CD4-positive, alpha-beta T cell (primary cell): ENCODE data around the gene TP53I11. TPM values are rescaled to one million over a fixed set of nuclear protein-coding genes. Genes with fewer than 3 reads are reported as not detected.

Experiments
- ATAC-seq: fragments of 200-7000 bp; cut with Tn5 transposase; one replicate; pipeline ENCODE4 v1.10.0; 2022; ENCODE audit warnings: mild to moderate bottlenecking; ENCODE audit not compliant: poor library complexity
- CTCF ChIA-PET: fragments of 350-600 bp; sonication (Branson Sonifier 250); formaldehyde crosslinking; loops from one replicate; lab custom pipeline; 2021; ENCODE audit warnings: antibody characterized with exemption, inconsistent platforms; lab: Charles Lee
- POLR2A ChIA-PET: fragments of 350-600 bp; sonication (Branson Sonifier 250); formaldehyde crosslinking; loops from one replicate; lab custom pipeline; 2021; ENCODE audit warnings: antibody characterized with exemption, inconsistent platforms; lab: Charles Lee
- DNase-seq, 14 experiments: peaks; one replicate each; pipeline ENCODE4 v3.0.0-alpha.2; 2013 to 2020; ENCODE audit warnings: mixed read lengths in 2 of 14
- H3K27ac ChIP-seq, 2 donors: one replicate each; pipeline versions ENCODE4 v1.5.1 to v1.7.0; 2013; ENCODE audit warnings: low read length in 2 of 2, low read depth in 1 of 2, mild to moderate bottlenecking in 1 of 2
- H3K27me3 ChIP-seq, 2 experiments: 1 replicate in 1 of 2; 2 replicates in 1 of 2; pipeline versions ENCODE4 v1.6.1 to v1.7.0; 2013; ENCODE audit warnings: low read length in 2 of 2, control low read depth in 1 of 2, mild to moderate bottlenecking in 1 of 2, moderate library complexity in 1 of 2; ENCODE audit not compliant: insufficient read depth in 2 of 2, control insufficient read depth in 1 of 2
- H3K36me3 ChIP-seq: one replicate; pipeline ENCODE4 v1.6.1; 2013; ENCODE audit warnings: low read length, control low read depth; ENCODE audit not compliant: insufficient read depth
- H3K4me1 ChIP-seq: one replicate; pipeline ENCODE4 v1.6.1; 2013; ENCODE audit warnings: low read length, control low read depth; ENCODE audit not compliant: insufficient read depth
- H3K4me3 ChIP-seq: one replicate; pipeline ENCODE4 v1.5.1; 2013; ENCODE audit warnings: mild to moderate bottlenecking, low read length, moderate library complexity
- H3K9me3 ChIP-seq, 2 experiments: 1 replicate in 1 of 2; 2 replicates in 1 of 2; pipeline versions ENCODE4 v1.6.1 to v1.7.0; 2013; ENCODE audit warnings: low read length in 2 of 2, mild to moderate bottlenecking in 2 of 2, control low read depth in 1 of 2, moderate library complexity in 1 of 2; ENCODE audit not compliant: control insufficient read depth in 1 of 2, insufficient read depth in 1 of 2
- H3K27ac Mint-ChIP-seq: one replicate; pipeline ENCODE4 v1.8.0; 2020; ENCODE audit warnings: mixed read lengths
- H3K27me3 Mint-ChIP-seq: one replicate; pipeline ENCODE4 v1.8.0; 2021; ENCODE audit warnings: mixed read lengths
- H3K36me3 Mint-ChIP-seq: one replicate; pipeline ENCODE4 v1.8.0; 2021; ENCODE audit warnings: low read depth, mixed read lengths
- H3K4me1 Mint-ChIP-seq: one replicate; pipeline ENCODE4 v1.8.0; 2021; ENCODE audit warnings: low read depth, mixed read lengths
- H3K4me3 Mint-ChIP-seq: one replicate; pipeline ENCODE4 v1.8.0; 2020; ENCODE audit warnings: mild to moderate bottlenecking, mixed read lengths
- H3K9me3 Mint-ChIP-seq: one replicate; pipeline ENCODE4 v1.8.0; 2020; ENCODE audit warnings: mixed read lengths
- CTCF ChIP-seq: fragments of 200-600 bp; IDR thresholded peaks from one replicate; pipeline ENCODE4 v1.8.0; 2022; ENCODE audit warnings: antibody characterized with exemption, mild to moderate bottlenecking
- intact Hi-C, 2 experiments: fragments of 100-400 bp; cut with DNase I in 1 of 2; cut with micrococcal nuclease in 1 of 2; formaldehyde crosslinking; loops; one replicate each; pipeline versions ENCODE4 v1.15.1 to v1.9.0; 2023 to 2025; cut with DNase I, micrococcal nuclease
- total RNA-seq, 174 experiments: library from RNA in 2 of 174; stranded (reverse) in 2 of 174; gene quantifications; one replicate each; pipeline ENCODE4 v1.2.3 and lab custom pipeline; 2021 to 2026

TP53I11 gene
- total RNA-seq, 2 experiments from 2014 or later, result 3.5 to 4.6 TPM

GRCh38 chr11:44992774-44993173 lies 42.1 kb upstream of the TP53I11 start:
- CTCF ChIA-PET, result no interaction called here
- no peak for ATAC-seq

GRCh38 chr11:44992181-44992582 lies 41.5 kb upstream of the TP53I11 start:
- ChIA-PET POLR2A (interaction anchor here (0.6 kb wide), 1 partner anchor 101 kb away, joined by 3 read pairs; no protein-coding TSS in a partner anchor), CTCF (no interaction called here)
- Histone ChIP-seq H3K9me3 (no peaks in the 10 kb centered on the region), H3K27me3 (no peaks in the 10 kb centered on the region), H3K36me3 (no peaks in the 10 kb centered on the region), H3K27ac (no peak overlapping the region), H3K4me3 (no peak overlapping the region), H3K4me1 (no peaks in the 10 kb centered on the region)
- Mint-ChIP-seq H3K9me3 (no peaks in the 10 kb centered on the region), H3K27me3 (no peaks in the 10 kb centered on the region), H3K4me1 (no peaks in the 10 kb centered on the region), H3K36me3 (no peaks in the 10 kb centered on the region), H3K27ac (no peak overlapping the region), H3K4me3 (no peak overlapping the region)
- no peak for TF ChIP-seq CTCF
- ATAC-seq (no peak), DNase-seq (no peak)
- intact Hi-C loops, result no loop called here

More at GRCh38 chr11:44992774-44993173, 42.1 kb upstream of the TP53I11 start:
- no peaks in the 10 kb centered on the region for H3K27me3 ChIP-seq
- H3K4me1 ChIP-seq, result no peaks in the 10 kb centered on the region
- DNase-seq, result no peak
- no peak for TF ChIP-seq CTCF
- Mint-ChIP-seq H3K27me3 (no peaks in the 10 kb centered on the region), H3K9me3 (no peaks in the 10 kb centered on the region), H3K36me3 (no peaks in the 10 kb centered on the region), H3K27ac (no peak overlapping the region), H3K4me3 (no peak overlapping the region), H3K4me1 (no peaks in the 10 kb centered on the region)
- H3K4me3 ChIP-seq, result no peak overlapping the region
- no peaks in the 10 kb centered on the region for H3K36me3 ChIP-seq
- POLR2A ChIA-PET, result no interaction called here
- no peaks in the 10 kb centered on the region for H3K9me3 ChIP-seq
- no peak overlapping the region for H3K27ac ChIP-seq
- intact Hi-C loops, result no loop called here

GRCh38 chr11:44990665-44991064 lies 40.0 kb upstream of the TP53I11 start:
- TF ChIP-seq CTCF, result no peak
- Histone ChIP-seq H3K9me3 (no peaks in the 10 kb centered on the region), H3K27ac (no peak overlapping the region), H3K4me1 (no peaks in the 10 kb centered on the region), H3K4me3 (no peak overlapping the region), H3K27me3 (no peaks in the 10 kb centered on the region), H3K36me3 (no peaks in the 10 kb centered on the region)
- H3K36me3 Mint-ChIP-seq, result no peaks in the 10 kb centered on the region
- H3K27ac Mint-ChIP-seq, result no peak overlapping the region
- intact Hi-C loops, result no loop called here
- H3K4me3 Mint-ChIP-seq, result no peak overlapping the region
- POLR2A ChIA-PET, result no interaction called here
- CTCF ChIA-PET, result no interaction called here
- DNase-seq, result no peak
- H3K27me3 Mint-ChIP-seq, result no peaks in the 10 kb centered on the region
- ATAC-seq, result no peak
- H3K4me1 Mint-ChIP-seq, result no peaks in the 10 kb centered on the region
- no peaks in the 10 kb centered on the region for H3K9me3 Mint-ChIP-seq
